HuH-7 (cell line): Measurements from ENCODE around the gene EPHA8.

Source experiments
- DNase-seq: peaks from one replicate; pipeline ENCODE4 v3.0.0; 2011; ENCODE audit warnings: low spot score

The EPHA8 gene

GRCh38 chr1:22567197-22567596, 3.9 kb downstream of the EPHA8 start:
- no peak for DNase-seq

- no peak for DNase-seq
These were observed 4.7 kb downstream of the EPHA8 start for GRCh38 chr1:22567994-22568393.

- no peak for DNase-seq
These were observed 6.0 kb downstream of the EPHA8 start for GRCh38 chr1:22569269-22569668.

GRCh38 chr1:22570140-22570909, 7.0 kb downstream of the EPHA8 start:
- DNase-seq = no peak

- DNase-seq = no peak
These were observed 9.5 kb downstream of the EPHA8 start for GRCh38 chr1:22572818-22573217.

GRCh38 chr1:22573237-22573636, 9.9 kb downstream of the EPHA8 start:
- DNase-seq = no peak

- DNase-seq = no peak
These were observed 12.4 kb downstream of the EPHA8 start for GRCh38 chr1:22575532-22576149.

GRCh38 chr1:22576150-22576544, 12.9 kb downstream of the EPHA8 start:
- DNase-seq = no peak

- DNase-seq = no peak
These were observed 13.3 kb downstream of the EPHA8 start for GRCh38 chr1:22576617-22577016.

- DNase-seq = no peak
These were observed 15.6 kb downstream of the EPHA8 start for GRCh38 chr1:22578732-22579361.

GRCh38 chr1:22579541-22580155, 16.4 kb downstream of the EPHA8 start:
- DNase-seq = no peak

GRCh38 chr1:22582661-22583635, 19.7 kb downstream of the EPHA8 start:
- no peak for DNase-seq

- DNase-seq = no peak
These were observed 20.8 kb downstream of the EPHA8 start for GRCh38 chr1:22584001-22584562.

- no peak for DNase-seq
These were observed 21.7 kb downstream of the EPHA8 start for GRCh38 chr1:22584970-22585369.

- DNase-seq = no peak
These were observed 22.2 kb downstream of the EPHA8 start for GRCh38 chr1:22585471-22585870.

- no peak for DNase-seq
These were observed 23.3 kb downstream of the EPHA8 start for GRCh38 chr1:22586356-22587130.

- no peak for DNase-seq
These were observed 24.0 kb downstream of the EPHA8 start for GRCh38 chr1:22587247-22587646.

GRCh38 chr1:22588899-22589422, 25.7 kb downstream of the EPHA8 start:
- DNase-seq = no peak

GRCh38 chr1:22591576-22591975, 28.3 kb downstream of the EPHA8 start:
- DNase-seq = no peak

- DNase-seq = no peak
These were observed 28.8 kb downstream of the EPHA8 start for GRCh38 chr1:22592051-22592450.
